Suprapubic skin (tissue), 3 donors: ENCODE data around the gene GSKIP.
A peak's percentile ranks its signal among the peaks of the same experiment; 100 is the strongest.

Experiments used
- EP300 ChIP-seq: sonication (generic); formaldehyde crosslinking; IDR thresholded peaks from one replicate; pipeline ENCODE4 v1.6.1; 2017; ENCODE audit warnings: antibody characterized with exemption
- POLR2A ChIP-seq, 2 donors: fragments of 450-650 bp; IDR thresholded peaks; one replicate each; pipeline ENCODE4 v1.6.1; 2017; ENCODE audit warnings: antibody characterized with exemption in 2 of 2, mild to moderate bottlenecking in 2 of 2, moderate library complexity in 2 of 2
- TF ChIP-seq, protein P1 (sequence below), 2 donors: fragments of 200-600 bp in 1 of 2; fragments of 450-650 bp in 1 of 2; sonication (generic) in 1 of 2; IDR thresholded peaks; one replicate each; pipeline ENCODE4 v1.5.1; 2016 to 2019; ENCODE audit warnings: antibody characterized with exemption in 2 of 2, mild to moderate bottlenecking in 1 of 2, moderate library complexity in 1 of 2

DNA sequence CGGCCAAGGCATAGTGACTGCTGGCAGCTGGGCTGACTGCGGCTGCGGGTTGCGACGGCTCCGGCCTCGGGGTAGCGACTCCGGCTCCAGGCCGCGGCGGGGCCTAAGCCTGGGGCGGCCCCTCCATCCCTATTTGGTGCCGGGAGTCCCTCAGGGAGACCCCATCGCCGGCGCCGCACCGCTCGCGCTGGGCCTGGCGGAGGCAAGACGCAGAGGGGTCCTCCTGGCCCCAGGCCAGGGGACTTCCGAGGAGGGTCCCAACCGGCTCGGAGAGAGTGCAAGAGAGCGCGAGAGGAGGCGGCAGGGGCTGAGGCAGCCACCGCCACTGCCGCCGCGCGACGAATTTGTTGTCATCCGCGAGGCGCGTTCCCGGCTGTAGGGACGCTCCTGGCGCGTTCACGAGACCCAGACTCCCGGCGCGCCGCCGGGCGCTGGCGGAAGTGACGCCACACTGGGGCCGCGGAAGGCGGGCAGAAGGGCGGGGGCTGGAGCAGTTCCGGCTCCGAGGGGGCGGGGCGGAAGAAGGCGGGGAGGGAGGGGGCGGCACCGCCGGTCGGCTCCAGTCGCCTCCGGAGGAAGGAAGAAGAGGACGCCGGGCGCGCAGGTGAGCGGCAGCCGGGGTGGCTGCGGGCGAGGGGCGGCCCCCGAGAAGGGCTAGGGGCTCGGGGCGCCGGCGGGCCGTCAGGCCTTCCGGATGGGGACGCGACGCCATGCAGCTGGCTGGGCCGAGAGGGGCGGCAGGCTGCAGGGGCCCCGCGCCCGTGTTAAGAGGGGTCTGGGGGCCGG is at the start of gene GSKIP, which contains the start of gene ATG2B:
- TF ChIP-seq POLR2A (IDR thresholded peaks at IDR 0.05) (peak in 1 of 2 donors; percentile 12), EP300 (no peak)
- TF ChIP-seq, protein P1, sequence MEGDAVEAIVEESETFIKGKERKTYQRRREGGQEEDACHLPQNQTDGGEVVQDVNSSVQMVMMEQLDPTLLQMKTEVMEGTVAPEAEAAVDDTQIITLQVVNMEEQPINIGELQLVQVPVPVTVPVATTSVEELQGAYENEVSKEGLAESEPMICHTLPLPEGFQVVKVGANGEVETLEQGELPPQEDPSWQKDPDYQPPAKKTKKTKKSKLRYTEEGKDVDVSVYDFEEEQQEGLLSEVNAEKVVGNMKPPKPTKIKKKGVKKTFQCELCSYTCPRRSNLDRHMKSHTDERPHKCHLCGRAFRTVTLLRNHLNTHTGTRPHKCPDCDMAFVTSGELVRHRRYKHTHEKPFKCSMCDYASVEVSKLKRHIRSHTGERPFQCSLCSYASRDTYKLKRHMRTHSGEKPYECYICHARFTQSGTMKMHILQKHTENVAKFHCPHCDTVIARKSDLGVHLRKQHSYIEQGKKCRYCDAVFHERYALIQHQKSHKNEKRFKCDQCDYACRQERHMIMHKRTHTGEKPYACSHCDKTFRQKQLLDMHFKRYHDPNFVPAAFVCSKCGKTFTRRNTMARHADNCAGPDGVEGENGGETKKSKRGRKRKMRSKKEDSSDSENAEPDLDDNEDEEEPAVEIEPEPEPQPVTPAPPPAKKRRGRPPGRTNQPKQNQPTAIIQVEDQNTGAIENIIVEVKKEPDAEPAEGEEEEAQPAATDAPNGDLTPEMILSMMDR (IDR thresholded peaks at IDR 0.05), result no peak
